HepG2 (cell line): ENCODE measurements around the gene PRKRIP1. TPM values are rescaled to one million over a fixed set of nuclear protein-coding genes. Genes with fewer than 3 reads are reported as not detected.

ENCODE experiments used
- ATAC-seq: fragments of 200-7000 bp; cut with Tn5 transposase; 3 replicates; pipeline ENCODE4 v1.9.1; 2020; ENCODE audit warnings: mild to moderate bottlenecking, moderate library complexity
- BruUV-seq: library from RNA; stranded (reverse); fragments of 400-500 nt; replicated peaks from 2 replicates; lab custom pipeline; 2021; lab: Mats Ljungman, UMichigan
- CTCF ChIA-PET: fragments of 300-600 bp; formaldehyde crosslinking; extraction: SDS; loops from one replicate; lab custom pipeline; 2021; ENCODE audit warnings: low total read pairs, inconsistent platforms, low intra/inter-chr PET ratio; lab: Yijun Ruan, JAX
- POLR2A ChIA-PET: fragments of 350-600 bp; sonication (Branson Sonifier 250); formaldehyde crosslinking; loops from one replicate; lab custom pipeline; 2020; ENCODE audit warnings: antibody characterized with exemption, inconsistent platforms; lab: Yijun Ruan, JAX
- DNase-seq: peaks from one replicate; pipeline ENCODE4 v3.0.0-alpha.2; 2015; ENCODE audit warnings: low spot score
- FAIRE-seq: peaks from 3 replicates; lab custom pipeline; 2011; peaks lifted over from hg19 to GRCh38; lab: Jason Lieb, UNC
- H2AFZ ChIP-seq: one replicate; pipeline ENCODE4 v1.6.1; 2011; ENCODE audit warnings: low read length, inconsistent platforms
- H3K27ac ChIP-seq: fragments of 300-600 bp; 3 replicates; pipeline ENCODE4 v1.8.0; 2011; ENCODE audit warnings: mixed run types, mild to moderate bottlenecking, mixed read lengths, low read length, inconsistent platforms; ENCODE audit not compliant: insufficient read depth; ENCODE audit errors: extremely low read length
- H3K27me3 ChIP-seq, 2 experiments: fragments of 200-600 bp in 1 of 2; 2 replicates in 1 of 2; 3 replicates in 1 of 2; pipeline versions ENCODE4 v1.6.0 to v1.8.0; 2011; ENCODE audit warnings: low read length in 2 of 2, mild to moderate bottlenecking in 2 of 2, moderate library complexity in 2 of 2, inconsistent platforms in 1 of 2; ENCODE audit not compliant: insufficient read depth in 2 of 2, control insufficient read depth in 1 of 2
- H3K36me3 ChIP-seq, 2 experiments: fragments of 200-600 bp in 1 of 2; replicated peaks in 1 of 2; 2 replicates in 1 of 2; 3 replicates in 1 of 2; pipeline versions ENCODE4 v1.5.1 to v1.8.0; 2011; ENCODE audit warnings: low read length in 2 of 2, inconsistent platforms in 1 of 2; ENCODE audit not compliant: insufficient read depth in 2 of 2, control insufficient read depth in 1 of 2
- H3K4me1 ChIP-seq: 2 replicates; pipeline ENCODE4 v1.5.1; 2012; ENCODE audit warnings: low read length, inconsistent platforms; ENCODE audit not compliant: insufficient read depth
- H3K4me2 ChIP-seq: 2 replicates; pipeline ENCODE4 v1.6.0; 2011; ENCODE audit warnings: low read depth, low read length, inconsistent platforms
- H3K4me3 ChIP-seq, 3 experiments: fragments of 200-600 bp in 1 of 3; sonication (generic), shearing (Covaris generic) in 1 of 3; replicated peaks in 1 of 3; 2 replicates each; pipeline ENCODE4 v1.5.1; 2011 to 2016; ENCODE audit warnings: low read length in 3 of 3, inconsistent platforms in 2 of 3, low read depth in 2 of 3, mild to moderate bottlenecking in 2 of 3, control low read depth in 1 of 3, mixed read lengths in 1 of 3; ENCODE audit not compliant: insufficient read depth in 1 of 3
- H3K79me2 ChIP-seq: one replicate; pipeline ENCODE4 v1.6.1; 2011; ENCODE audit warnings: low read length, inconsistent platforms; ENCODE audit not compliant: insufficient read depth
- H3K9ac ChIP-seq: 2 replicates; pipeline ENCODE4 v1.6.0; 2011; ENCODE audit warnings: mild to moderate bottlenecking, low read depth, low read length, inconsistent platforms; ENCODE audit not compliant: insufficient read depth
- H3K9me3 ChIP-seq: 2 replicates; pipeline ENCODE4 v1.5.1; 2012; ENCODE audit warnings: mild to moderate bottlenecking, low read length
- H4K20me1 ChIP-seq: 2 replicates; pipeline ENCODE4 v1.6.0; 2011; ENCODE audit warnings: inconsistent platforms, mild to moderate bottlenecking, low read length, moderate library complexity; ENCODE audit not compliant: insufficient read depth
- AHR ChIP-seq: IDR thresholded peaks from 2 replicates; pipeline ENCODE4 v1.6.1; 2018; ENCODE audit warnings: missing genetic modification reagents, missing compliant biosample characterization
- CEBPB ChIP-seq: IDR thresholded peaks from 2 replicates; pipeline ENCODE4 v1.6.1; 2011; ENCODE audit warnings: low read depth, low read length, improper control_type of control experiment, borderline replicate concordance
- FOSL1 ChIP-seq: sonication (generic); formaldehyde crosslinking; IDR thresholded peaks from 2 replicates; pipeline ENCODE4 v1.9.0; 2021; ENCODE audit warnings: missing genetic modification reagents, borderline replicate concordance
- WGBS: methylation state at CpG from one replicate; pipeline ENCODE4 v1.1.6; 2017; ENCODE audit warnings: low lambda C conversion rate; 5-methylcytosine and 5-hydroxymethylcytosine counted together
- in situ Hi-C: cut with HindIII; loops from 2 replicates; pipeline ENCODE4 v1.10.0; 2017; ENCODE audit warnings: low pct_unique_long_range_greater_than_20kb; ENCODE audit not compliant: extremely low pct_ligation_motif_present
- intact Hi-C: fragments of 100-400 bp; cut with micrococcal nuclease; formaldehyde crosslinking; loops from one replicate; pipeline ENCODE4 v1.10.0; 2022; ENCODE audit not compliant: unreplicated experiment
- polyA plus RNA-seq, 8 experiments: library from polyadenylated mRNA; depleted of rRNA in 3 of 8; stranded (reverse) in 7 of 8; unstranded in 1 of 8; fragments of >200 nt; fragmentation: Illumina TruSeq in 4 of 8; extraction: Trizol in 4 of 8; gene quantifications; 2 replicates each; pipeline versions ENCODE4 v1.2.1 to v1.2.3, GENCODE V29; 2011 to 2016; ENCODE audit warnings: low read depth in 4 of 8, missing spikeins in 1 of 8, mixed read lengths in 1 of 8; ENCODE audit not compliant: insufficient read depth in 1 of 8
- total RNA-seq, 5 experiments: library from RNA; depleted of rRNA; stranded (reverse); fragments of >200 nt; fragmentation: Illumina TruSeq; extraction: Trizol; gene quantifications; 2 replicates each; pipeline ENCODE4 v1.2.3, GENCODE V29; 2016; ENCODE audit warnings: low read depth in 1 of 5
- TF ChIP-seq, protein P1 (sequence below): sonication (generic); formaldehyde crosslinking; IDR thresholded peaks from 2 replicates; pipeline ENCODE4 v1.4.0; 2020; ENCODE audit warnings: missing genetic modification reagents, borderline replicate concordance

PRKRIP1 gene
- total and polyA plus RNA-seq, 2 of the 13 experiments (the other 11 are each of a cell fraction or from before 2014, with no cell fraction given) = 13.2 to 16.8 TPM

- H3K4me3 ChIP-seq = no peak overlapping the region
- H2AFZ ChIP-seq = no peak overlapping the region
- peaks cover 5 to 36% of the 10 kb centered on the region in 2 experiments; a peak in 4 of 5 replicates for H3K36me3 ChIP-seq
- H4K20me1 ChIP-seq = no peaks in the 10 kb centered on the region
- H3K4me1 ChIP-seq = peaks cover 21% of the 10 kb centered on the region
- intact Hi-C loops = no loop called here
- no peaks in the 10 kb centered on the region for H3K9me3 ChIP-seq
- H3K4me2 ChIP-seq = no peak overlapping the region
- ChIA-PET CTCF (no interaction called here), POLR2A (no interaction called here)
- no TSS peak for BruUV-seq
- no peak overlapping the region for H3K27ac ChIP-seq
- H3K79me2 ChIP-seq = peaks cover 9% of the 10 kb centered on the region
- no peaks in the 10 kb centered on the region for H3K27me3 ChIP-seq
- ATAC-seq (no peak), DNase-seq (no peak), FAIRE-seq (no peak)
- TF ChIP-seq CEBPB (peak; percentile 77), AHR (CRISPR knock-in tag) (no peak), FOSL1 (CRISPR knock-in tag) (no peak)
- TF ChIP-seq, protein P1, sequence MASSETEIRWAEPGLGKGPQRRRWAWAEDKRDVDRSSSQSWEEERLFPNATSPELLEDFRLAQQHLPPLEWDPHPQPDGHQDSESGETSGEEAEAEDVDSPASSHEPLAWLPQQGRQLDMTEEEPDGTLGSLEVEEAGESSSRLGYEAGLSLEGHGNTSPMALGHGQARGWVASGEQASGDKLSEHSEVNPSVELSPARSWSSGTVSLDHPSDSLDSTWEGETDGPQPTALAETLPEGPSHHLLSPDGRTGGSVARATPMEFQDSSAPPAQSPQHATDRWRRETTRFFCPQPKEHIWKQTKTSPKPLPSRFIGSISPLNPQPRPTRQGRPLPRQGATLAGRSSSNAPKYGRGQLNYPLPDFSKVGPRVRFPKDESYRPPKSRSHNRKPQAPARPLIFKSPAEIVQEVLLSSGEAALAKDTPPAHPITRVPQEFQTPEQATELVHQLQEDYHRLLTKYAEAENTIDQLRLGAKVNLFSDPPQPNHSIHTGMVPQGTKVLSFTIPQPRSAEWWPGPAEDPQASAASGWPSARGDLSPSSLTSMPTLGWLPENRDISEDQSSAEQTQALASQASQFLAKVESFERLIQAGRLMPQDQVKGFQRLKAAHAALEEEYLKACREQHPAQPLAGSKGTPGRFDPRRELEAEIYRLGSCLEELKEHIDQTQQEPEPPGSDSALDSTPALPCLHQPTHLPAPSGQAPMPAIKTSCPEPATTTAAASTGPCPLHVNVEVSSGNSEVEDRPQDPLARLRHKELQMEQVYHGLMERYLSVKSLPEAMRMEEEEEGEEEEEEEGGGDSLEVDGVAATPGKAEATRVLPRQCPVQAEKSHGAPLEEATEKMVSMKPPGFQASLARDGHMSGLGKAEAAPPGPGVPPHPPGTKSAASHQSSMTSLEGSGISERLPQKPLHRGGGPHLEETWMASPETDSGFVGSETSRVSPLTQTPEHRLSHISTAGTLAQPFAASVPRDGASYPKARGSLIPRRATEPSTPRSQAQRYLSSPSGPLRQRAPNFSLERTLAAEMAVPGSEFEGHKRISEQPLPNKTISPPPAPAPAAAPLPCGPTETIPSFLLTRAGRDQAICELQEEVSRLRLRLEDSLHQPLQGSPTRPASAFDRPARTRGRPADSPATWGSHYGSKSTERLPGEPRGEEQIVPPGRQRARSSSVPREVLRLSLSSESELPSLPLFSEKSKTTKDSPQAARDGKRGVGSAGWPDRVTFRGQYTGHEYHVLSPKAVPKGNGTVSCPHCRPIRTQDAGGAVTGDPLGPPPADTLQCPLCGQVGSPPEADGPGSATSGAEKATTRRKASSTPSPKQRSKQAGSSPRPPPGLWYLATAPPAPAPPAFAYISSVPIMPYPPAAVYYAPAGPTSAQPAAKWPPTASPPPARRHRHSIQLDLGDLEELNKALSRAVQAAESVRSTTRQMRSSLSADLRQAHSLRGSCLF = no peak
- no peak overlapping the region for H3K9ac ChIP-seq
- in situ Hi-C loops = no loop called here
- WGBS = 98% methylated on average over 8 of the region's 8 CpGs
Measured at GRCh38 chr7:102398543-102398942, 2.4 kb downstream of the PRKRIP1 start.
